OCI-LY1 (cell line): ENCODE results near the gene RANBP17.

ENCODE experiments used
- H2AFZ ChIP-seq: fragments of 200-600 bp; sonication (generic), shearing (Covaris generic); 2 replicates; pipeline ENCODE4 v1.6.0; 2014; ENCODE audit warnings: antibody characterized with exemption, mild to moderate bottlenecking, low read length
- H3F3A ChIP-seq: fragments of 200-600 bp; sonication (generic), shearing (Covaris generic); 2 replicates; pipeline ENCODE4 v1.6.0; 2014; ENCODE audit warnings: mild to moderate bottlenecking, antibody characterized with exemption, low read length, moderate library complexity; ENCODE audit not compliant: insufficient read depth
- H3K27ac ChIP-seq: fragments of 200-600 bp; sonication (generic); 2 replicates; pipeline ENCODE4 v1.5.1; 2014; ENCODE audit warnings: low read length, mixed run types, mild to moderate bottlenecking, low read depth; ENCODE audit not compliant: poor library complexity, severe bottlenecking
- H3K27me3 ChIP-seq: fragments of 200-600 bp; sonication (generic); 2 replicates; pipeline ENCODE4 v1.6.0; 2014; ENCODE audit warnings: antibody characterized with exemption, mild to moderate bottlenecking, low read length, moderate library complexity; ENCODE audit not compliant: insufficient read depth
- H3K36me3 ChIP-seq: fragments of 200-600 bp; sonication (generic); 2 replicates; pipeline ENCODE4 v1.6.1; 2014; ENCODE audit warnings: mild to moderate bottlenecking, antibody characterized with exemption, low read length, moderate library complexity, mixed read lengths; ENCODE audit not compliant: insufficient read depth
- H3K4me1 ChIP-seq: fragments of 200-600 bp; sonication (generic); 2 replicates; pipeline ENCODE4 v1.5.1; 2014; ENCODE audit warnings: mild to moderate bottlenecking, low read length, moderate library complexity; ENCODE audit not compliant: insufficient read depth, severe bottlenecking
- H3K4me2 ChIP-seq: fragments of 200-600 bp; sonication (generic), shearing (Covaris generic); 2 replicates; pipeline ENCODE4 v1.6.1; 2014; ENCODE audit warnings: low read length
- H3K4me3 ChIP-seq: fragments of 200-600 bp; sonication (generic); 2 replicates; pipeline ENCODE4 v1.5.1; 2014; ENCODE audit warnings: low read length, low read depth, mild to moderate bottlenecking, mixed read lengths; ENCODE audit not compliant: poor library complexity, severe bottlenecking
- H3K79me2 ChIP-seq: fragments of 200-600 bp; shearing (Covaris generic); 2 replicates; pipeline ENCODE4 v1.6.1; 2016; ENCODE audit warnings: mixed run types, low read length, mixed read lengths; ENCODE audit not compliant: insufficient read depth
- H3K9ac ChIP-seq: fragments of 200-600 bp; sonication (generic), shearing (Covaris generic); 2 replicates; pipeline ENCODE4 v1.6.1; 2014; ENCODE audit warnings: mild to moderate bottlenecking, low read length, mixed read lengths
- H3K9me2 ChIP-seq: fragments of 200-600 bp; sonication (generic), shearing (Covaris generic); 2 replicates; pipeline ENCODE4 v1.6.1; 2014; ENCODE audit warnings: low read depth, mild to moderate bottlenecking, low read length, mixed read lengths
- H3K9me3 ChIP-seq: fragments of 200-600 bp; shearing (Covaris generic); 2 replicates; pipeline ENCODE4 v1.6.1; 2014; ENCODE audit warnings: low read length, mixed read lengths
- H4K20me1 ChIP-seq: fragments of 200-600 bp; sonication (generic), shearing (Covaris generic); 2 replicates; pipeline ENCODE4 v1.6.0; 2016; ENCODE audit warnings: mild to moderate bottlenecking, low read length; ENCODE audit not compliant: insufficient read depth
- EZH2 ChIP-seq: fragments of 200-600 bp; sonication (generic), shearing (Covaris generic); IDR thresholded peaks from 2 replicates; pipeline ENCODE4 v1.8.0; 2017; ENCODE audit warnings: borderline replicate concordance, mixed run types, mild to moderate bottlenecking, antibody characterized with exemption, low read length, moderate library complexity, mixed read lengths
- TF ChIP-seq, protein P1 (sequence below): fragments of 200-600 bp; sonication (generic), shearing (Covaris generic); IDR thresholded peaks from 2 replicates; pipeline ENCODE4 v1.5.1; 2017; ENCODE audit warnings: mild to moderate bottlenecking, antibody characterized with exemption, low read length, moderate library complexity, mixed read lengths

RANBP17 gene

DNA sequence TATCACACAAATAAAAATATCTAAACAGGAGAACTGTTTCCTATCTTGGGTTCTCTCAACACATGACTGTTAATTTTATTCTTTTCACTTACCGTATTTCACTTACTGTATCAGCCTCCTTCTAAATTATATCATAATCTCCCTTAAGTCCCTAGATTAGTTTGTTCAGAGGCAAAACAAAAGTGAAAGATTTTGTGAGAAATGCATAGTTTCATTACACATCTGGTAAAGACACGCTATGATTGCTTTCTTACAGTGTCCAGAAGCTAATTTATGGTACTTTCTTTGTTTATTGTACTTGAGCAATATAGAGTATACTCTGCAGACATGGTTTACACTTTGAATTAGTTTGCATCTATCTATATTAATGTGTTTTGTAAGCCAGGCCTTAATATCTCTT, 287.5 kb downstream of the RANBP17 start:
- Histone ChIP-seq H3K9ac (no peak overlapping the region), H2AFZ (no peak overlapping the region)
- TF ChIP-seq, protein P1, sequence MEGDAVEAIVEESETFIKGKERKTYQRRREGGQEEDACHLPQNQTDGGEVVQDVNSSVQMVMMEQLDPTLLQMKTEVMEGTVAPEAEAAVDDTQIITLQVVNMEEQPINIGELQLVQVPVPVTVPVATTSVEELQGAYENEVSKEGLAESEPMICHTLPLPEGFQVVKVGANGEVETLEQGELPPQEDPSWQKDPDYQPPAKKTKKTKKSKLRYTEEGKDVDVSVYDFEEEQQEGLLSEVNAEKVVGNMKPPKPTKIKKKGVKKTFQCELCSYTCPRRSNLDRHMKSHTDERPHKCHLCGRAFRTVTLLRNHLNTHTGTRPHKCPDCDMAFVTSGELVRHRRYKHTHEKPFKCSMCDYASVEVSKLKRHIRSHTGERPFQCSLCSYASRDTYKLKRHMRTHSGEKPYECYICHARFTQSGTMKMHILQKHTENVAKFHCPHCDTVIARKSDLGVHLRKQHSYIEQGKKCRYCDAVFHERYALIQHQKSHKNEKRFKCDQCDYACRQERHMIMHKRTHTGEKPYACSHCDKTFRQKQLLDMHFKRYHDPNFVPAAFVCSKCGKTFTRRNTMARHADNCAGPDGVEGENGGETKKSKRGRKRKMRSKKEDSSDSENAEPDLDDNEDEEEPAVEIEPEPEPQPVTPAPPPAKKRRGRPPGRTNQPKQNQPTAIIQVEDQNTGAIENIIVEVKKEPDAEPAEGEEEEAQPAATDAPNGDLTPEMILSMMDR, result no peak
- TF ChIP-seq EZH2, result no peak

DNA sequence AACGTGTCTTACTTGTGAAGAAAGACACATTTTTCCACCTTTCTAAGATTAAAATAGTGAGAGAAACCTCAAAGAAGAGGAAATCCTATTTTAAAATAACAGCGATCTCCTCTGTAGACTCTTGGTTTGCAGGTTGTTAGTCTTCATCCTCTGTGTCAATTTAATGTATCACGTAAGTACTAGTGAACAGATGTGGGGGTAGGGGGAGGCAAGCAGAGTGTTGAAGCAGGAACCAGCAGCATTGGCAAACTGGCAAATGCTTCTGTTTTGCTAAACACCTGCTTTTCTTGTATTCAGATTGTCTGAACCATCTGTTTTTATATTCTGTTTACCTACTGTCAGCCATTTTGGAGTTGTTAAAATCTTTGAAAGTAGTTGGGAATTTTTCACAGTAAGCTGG, 288.0 kb downstream of the RANBP17 start:
- TF ChIP-seq EZH2, result no peak
- TF ChIP-seq, protein P1, result no peak
- no peaks in the 10 kb centered on the region for H3K79me2 ChIP-seq
- H3K4me1 ChIP-seq, result no peaks in the 10 kb centered on the region
- no peaks in the 10 kb centered on the region for H3K36me3 ChIP-seq
- no peaks in the 10 kb centered on the region for H3K9me2 ChIP-seq
- H3K27me3 ChIP-seq, result no peaks in the 10 kb centered on the region; the same call in 1 of the 2 replicates
- no peak overlapping the region for H3K4me2 ChIP-seq
- H4K20me1 ChIP-seq, result no peaks in the 10 kb centered on the region
- H3K9me3 ChIP-seq, result no peaks in the 10 kb centered on the region
- no peak overlapping the region for H2AFZ ChIP-seq
- no peak overlapping the region for H3K27ac ChIP-seq
- H3F3A ChIP-seq, result no peaks in the 10 kb centered on the region
- H3K9ac ChIP-seq, result no peak overlapping the region
- no peak overlapping the region for H3K4me3 ChIP-seq

More for the DNA sequence above, 287.5 kb downstream of the RANBP17 start:
- no peaks in the 10 kb centered on the region for H3K9me3 ChIP-seq
- no peaks in the 10 kb centered on the region for H3F3A ChIP-seq
- no peak overlapping the region for H3K4me3 ChIP-seq
- no peaks in the 10 kb centered on the region for H3K79me2 ChIP-seq
- no peaks in the 10 kb centered on the region for H4K20me1 ChIP-seq
- H3K27ac ChIP-seq, result no peak overlapping the region
- no peak overlapping the region for H3K4me2 ChIP-seq
- no peaks in the 10 kb centered on the region for H3K9me2 ChIP-seq
- no peaks in the 10 kb centered on the region for H3K36me3 ChIP-seq
- no peaks in the 10 kb centered on the region; the same call in 1 of the 2 replicates for H3K27me3 ChIP-seq
- no peaks in the 10 kb centered on the region for H3K4me1 ChIP-seq

DNA sequence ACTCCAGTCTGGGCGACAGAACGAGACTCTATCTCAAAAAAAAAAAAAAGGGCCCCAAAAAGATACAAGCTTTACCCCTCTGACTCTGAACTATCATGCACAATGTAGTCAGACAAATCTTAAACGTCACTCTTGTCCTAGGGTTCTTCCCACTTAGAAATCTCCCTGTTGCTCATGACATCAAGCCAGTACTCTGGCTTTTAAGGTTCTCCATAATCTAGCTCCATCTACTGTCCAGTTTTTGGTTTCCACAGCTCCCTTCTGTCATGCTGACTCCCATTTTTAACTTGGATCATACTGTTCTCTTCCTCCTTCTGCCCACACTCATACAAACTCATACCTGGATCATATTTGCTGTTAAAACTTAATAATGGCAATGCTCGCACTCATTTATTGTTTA, 290.6 kb downstream of the RANBP17 start:
- Histone ChIP-seq H3K36me3 (no peaks in the 10 kb centered on the region), H3K9ac (no peak overlapping the region), H3K9me2 (no peaks in the 10 kb centered on the region), H3K4me3 (no peak overlapping the region), H3K79me2 (no peaks in the 10 kb centered on the region), H3K27ac (no peak overlapping the region), H3K9me3 (no peaks in the 10 kb centered on the region), H4K20me1 (no peaks in the 10 kb centered on the region), H3K4me1 (no peaks in the 10 kb centered on the region), H2AFZ (no peak overlapping the region), H3K4me2 (no peak overlapping the region), H3F3A (no peaks in the 10 kb centered on the region), H3K27me3 (no peaks in the 10 kb centered on the region)
- TF ChIP-seq, protein P1, result peak; percentile 8; the same call in 1 of the 2 replicates
- TF ChIP-seq EZH2, result no peak
